SJSA1 (cell line): ENCODE measurements around the gene RABGAP1. TPM values are rescaled to one million over a fixed set of nuclear protein-coding genes. Genes with fewer than 3 reads are reported as not detected.

Source experiments
- DNase-seq, 2 experiments: peaks; one replicate each; pipeline ENCODE4 v3.0.0-alpha.2; 2015 to 2020; ENCODE audit warnings: low spot score in 2 of 2, low read depth in 1 of 2
- H3K27ac ChIP-seq: fragments of 250-450 bp; sonication (Bioruptor Pico); 2 replicates; pipeline ENCODE4 v1.5.1; 2020; ENCODE audit warnings: mild to moderate bottlenecking, moderate library complexity
- H3K27me3 ChIP-seq: fragments of 250-450 bp; sonication (Bioruptor Pico); replicated peaks from 2 replicates; pipeline ENCODE4 v1.5.1; 2020; ENCODE audit warnings: mild to moderate bottlenecking, moderate library complexity
- H3K36me3 ChIP-seq: fragments of 250-450 bp; sonication (Bioruptor Pico); 2 replicates; pipeline ENCODE4 v1.5.1; 2020; ENCODE audit warnings: mild to moderate bottlenecking
- H3K4me1 ChIP-seq: fragments of 250-450 bp; sonication (Bioruptor Pico); replicated peaks from 2 replicates; pipeline ENCODE4 v1.6.1; 2021; ENCODE audit warnings: mild to moderate bottlenecking
- H3K4me3 ChIP-seq: fragments of 250-450 bp; sonication (Bioruptor Pico); 2 replicates; pipeline ENCODE4 v1.5.1; 2020; ENCODE audit warnings: mild to moderate bottlenecking
- H3K9me3 ChIP-seq: fragments of 250-450 bp; sonication (Bioruptor Pico); replicated peaks from 2 replicates; pipeline ENCODE4 v1.5.1; 2020; ENCODE audit warnings: mild to moderate bottlenecking
- total RNA-seq: library from RNA; depleted of rRNA; stranded (reverse); fragments of >200 nt; shearing (Covaris generic); gene quantifications from 2 replicates; pipeline ENCODE4 v1.2.3, GENCODE V29; 2014

The RABGAP1 gene
- total RNA-seq, 1 experiment from 2014 or later = 27.8 TPM

DNA sequence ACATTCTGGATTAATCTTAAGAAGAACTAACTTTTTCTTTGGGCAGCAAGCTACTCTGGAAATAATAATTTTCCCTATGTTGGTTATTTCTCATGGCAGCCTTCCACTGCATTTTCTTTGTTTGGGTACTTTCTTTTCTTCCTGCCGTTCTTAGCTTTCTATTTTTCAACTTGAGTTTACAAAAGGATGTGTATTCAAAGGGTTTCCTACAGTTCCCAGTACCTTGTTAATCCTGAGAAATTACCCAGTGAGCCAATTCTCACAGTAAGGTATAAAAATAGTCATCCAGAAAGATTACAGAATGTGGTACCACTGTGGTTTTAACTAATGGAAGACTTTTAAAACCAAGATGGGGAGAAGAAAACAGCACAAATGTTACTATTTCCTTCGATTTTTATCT, 112.9 kb downstream of the RABGAP1 start:
- Histone ChIP-seq H3K4me1 (peaks cover 2% of the 10 kb centered on the region), H3K27me3 (no peaks in the 10 kb centered on the region), H3K9me3 (no peaks in the 10 kb centered on the region), H3K27ac (no peak overlapping the region), H3K4me3 (no peak overlapping the region), H3K36me3 (0 out of 2 replicates have a peak, but pooled peaks cover 2% of the 10 kb centered on the region)
- no peak for DNase-seq

DNA sequence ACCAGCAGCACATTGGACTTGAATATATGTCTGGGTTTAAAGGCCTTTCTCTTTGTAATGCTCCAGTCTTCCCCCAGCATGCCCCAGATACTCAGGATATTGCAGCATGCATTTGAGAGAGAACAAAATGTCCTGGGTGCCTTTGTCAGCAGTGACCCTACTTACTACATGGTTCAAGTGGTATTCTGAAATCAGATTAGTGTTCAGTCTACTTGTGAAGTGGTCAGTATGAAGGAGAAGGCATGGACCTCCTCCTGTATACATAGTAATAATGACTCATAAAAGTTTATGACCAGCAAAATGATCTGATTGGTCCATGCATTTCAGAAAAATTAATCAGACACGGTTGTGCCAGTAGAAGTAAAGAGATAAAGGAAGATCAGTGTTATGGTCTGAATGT, 118.0 kb downstream of the RABGAP1 start:
- H3K36me3 ChIP-seq = 0 out of 2 replicates have a peak, but pooled peaks cover 2% of the 10 kb centered on the region
- H3K4me1 ChIP-seq = peaks cover 52% of the 10 kb centered on the region
- peak in 1 of 2 experiments; percentile 25 for DNase-seq
- no peak overlapping the region for H3K27ac ChIP-seq
- no peaks in the 10 kb centered on the region for H3K27me3 ChIP-seq
- H3K9me3 ChIP-seq = no peaks in the 10 kb centered on the region
- no peak overlapping the region for H3K4me3 ChIP-seq

DNA sequence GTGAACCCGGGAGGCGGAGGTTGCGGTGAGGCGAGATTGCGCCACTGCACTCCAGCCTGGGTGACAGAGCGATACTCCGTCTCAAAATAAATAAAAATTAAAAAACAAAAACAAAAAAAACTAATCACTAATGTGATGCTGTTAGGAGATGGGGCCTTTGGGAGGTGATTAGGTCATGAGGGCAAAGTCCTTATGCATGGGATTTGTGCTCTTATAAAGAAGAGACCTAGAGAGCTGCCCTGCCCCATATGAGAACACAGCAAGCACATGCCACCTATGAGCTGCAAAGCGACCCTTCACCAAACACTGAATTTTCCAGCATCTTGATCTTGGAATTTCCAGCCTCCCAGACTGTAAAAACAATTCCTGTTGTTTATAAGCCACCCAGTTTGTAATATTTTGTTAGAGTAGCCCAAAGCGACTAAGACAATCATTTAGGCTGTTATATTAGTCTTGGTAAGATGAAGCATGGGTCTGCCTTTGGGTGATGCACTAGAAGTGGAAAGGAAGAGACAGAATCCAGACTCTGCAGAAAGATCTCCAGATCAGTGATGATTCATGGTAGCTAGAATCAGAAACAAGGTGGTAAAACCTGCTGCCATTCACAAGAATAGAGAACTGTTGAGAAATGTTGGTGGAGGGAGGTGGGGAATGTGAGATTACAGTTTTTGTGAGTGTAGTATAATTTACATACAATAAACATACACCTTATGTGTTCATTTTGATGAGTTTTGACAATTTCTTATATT, 118.8 kb downstream of the RABGAP1 start:
- Histone ChIP-seq H3K27me3 (no peaks in the 10 kb centered on the region), H3K9me3 (no peaks in the 10 kb centered on the region), H3K36me3 (0 out of 2 replicates have a peak, but pooled peaks cover 2% of the 10 kb centered on the region), H3K4me1 (peaks cover 60% of the 10 kb centered on the region), H3K4me3 (no peak overlapping the region), H3K27ac (no peak overlapping the region)
- peak in 1 of 2 experiments; percentile 40 for DNase-seq

DNA sequence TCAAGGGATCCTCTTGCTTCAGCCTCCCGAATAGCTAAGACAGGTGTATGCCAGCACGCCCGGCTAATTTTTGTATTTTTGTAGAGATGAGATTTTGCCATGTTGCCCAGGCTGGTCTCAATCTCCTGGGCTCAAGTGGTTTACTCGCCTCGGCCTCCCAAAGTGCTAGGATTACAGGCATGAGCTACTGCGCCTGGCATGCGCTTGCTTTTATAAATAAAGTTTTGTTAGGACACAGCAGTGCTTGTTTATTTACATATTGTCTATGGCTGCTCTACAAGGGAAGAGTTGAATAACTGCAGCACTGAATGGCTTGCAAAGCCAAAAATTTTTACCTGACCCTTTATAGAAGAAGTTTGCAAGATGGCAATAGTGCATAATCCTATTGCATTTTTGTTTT, 120.4 kb downstream of the RABGAP1 start:
- Histone ChIP-seq H3K9me3 (no peaks in the 10 kb centered on the region), H3K36me3 (peaks cover 7% of the 10 kb centered on the region), H3K27ac (no peak overlapping the region), H3K27me3 (no peaks in the 10 kb centered on the region), H3K4me1 (peaks cover 72% of the 10 kb centered on the region), H3K4me3 (no peak overlapping the region)
- DNase-seq = no peak

DNA sequence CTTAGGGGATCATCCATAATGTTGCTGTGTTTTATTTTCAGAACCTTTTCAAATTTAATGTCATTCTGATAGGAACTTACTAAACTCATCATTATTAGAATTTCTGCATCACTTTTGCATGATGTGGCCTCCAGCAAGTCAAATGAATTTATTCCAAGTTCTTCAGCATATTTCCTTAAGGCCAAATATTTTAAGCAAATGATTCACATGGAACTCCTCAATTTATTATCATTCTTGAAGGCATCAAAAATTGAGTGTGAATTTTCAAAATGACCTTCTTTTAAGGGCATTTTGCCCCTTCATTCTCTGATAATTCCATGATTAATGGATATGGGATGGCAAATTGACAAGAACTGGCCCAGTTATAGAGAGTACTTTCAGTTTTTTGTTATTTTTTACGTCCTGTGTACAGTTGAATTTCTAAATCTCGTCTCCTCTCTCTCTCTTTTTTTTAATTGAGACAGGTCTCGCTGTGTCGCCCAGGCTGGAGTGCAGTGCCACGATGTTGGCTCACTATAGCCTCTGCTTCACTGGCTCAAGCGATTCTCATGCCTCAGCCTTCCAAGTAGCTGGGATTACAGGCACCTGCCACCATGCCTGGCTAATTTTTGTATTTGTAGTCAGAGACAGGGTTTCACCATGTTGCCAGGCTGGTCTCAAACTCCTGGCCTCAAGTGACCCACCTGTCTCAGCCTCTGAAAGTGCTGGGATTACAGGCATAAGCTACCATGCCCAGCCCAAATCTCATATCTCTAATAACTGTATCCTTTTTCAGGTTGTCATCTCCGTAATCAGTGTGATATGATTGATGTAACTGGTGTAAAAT, 121.7 kb downstream of the RABGAP1 start:
- Histone ChIP-seq H3K4me3 (no peak overlapping the region), H3K27ac (peak overlapping the region; percentile 56), H3K27me3 (no peaks in the 10 kb centered on the region), H3K36me3 (peaks cover 11% of the 10 kb centered on the region), H3K9me3 (no peaks in the 10 kb centered on the region), H3K4me1 (peaks cover 72% of the 10 kb centered on the region)
- no peak for DNase-seq

DNA sequence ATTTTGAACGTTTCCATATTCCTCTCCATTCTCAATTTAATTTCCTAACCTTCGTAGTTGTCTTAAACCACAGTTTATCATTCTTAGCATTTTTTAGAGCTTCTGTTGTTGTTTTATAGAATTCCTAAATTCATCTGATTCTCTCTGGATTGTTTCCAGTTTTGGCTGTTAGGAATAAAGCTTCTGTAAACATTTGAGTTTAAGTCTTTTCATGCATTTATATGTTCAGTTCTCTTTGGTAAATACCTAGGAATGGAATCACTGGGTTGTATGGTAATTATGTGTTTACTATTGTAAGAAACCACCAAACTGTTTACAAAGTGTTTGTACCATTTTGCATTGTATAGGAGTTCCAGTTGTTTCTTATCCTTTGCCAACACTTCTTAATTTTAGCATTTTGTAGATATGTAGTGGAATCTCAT, 122.4 kb downstream of the RABGAP1 start:
- Histone ChIP-seq H3K27me3 (no peaks in the 10 kb centered on the region), H3K4me3 (no peak overlapping the region), H3K4me1 (peaks cover 77% of the 10 kb centered on the region), H3K27ac (peak overlapping the region; percentile 56; the same call in 1 of the 2 replicates), H3K36me3 (peaks cover 12% of the 10 kb centered on the region), H3K9me3 (no peaks in the 10 kb centered on the region)
- peak in 1 of 2 experiments; percentile 78 for DNase-seq

DNA sequence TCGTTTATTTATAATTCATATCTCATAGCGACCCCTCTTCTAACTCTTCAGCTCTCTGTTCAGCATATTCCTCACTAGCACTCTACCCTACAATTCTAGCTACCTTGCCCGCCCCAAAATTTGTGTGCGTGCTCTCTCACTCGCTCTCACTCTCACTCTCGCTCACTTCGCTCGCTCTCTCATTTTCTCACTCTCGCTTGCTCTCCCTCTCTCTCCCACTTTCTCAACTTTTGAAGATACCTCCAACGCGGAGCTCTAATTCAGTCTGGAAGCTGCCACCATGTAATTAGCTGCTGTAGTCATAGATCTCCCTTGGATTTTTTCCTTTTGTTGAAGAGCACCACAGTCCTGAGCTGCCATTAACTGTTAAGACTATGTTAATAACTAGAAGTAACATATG, 123.1 kb downstream of the RABGAP1 start:
- Histone ChIP-seq H3K4me3 (no peak overlapping the region), H3K27ac (no peak overlapping the region), H3K4me1 (peaks cover 79% of the 10 kb centered on the region)

DNA sequence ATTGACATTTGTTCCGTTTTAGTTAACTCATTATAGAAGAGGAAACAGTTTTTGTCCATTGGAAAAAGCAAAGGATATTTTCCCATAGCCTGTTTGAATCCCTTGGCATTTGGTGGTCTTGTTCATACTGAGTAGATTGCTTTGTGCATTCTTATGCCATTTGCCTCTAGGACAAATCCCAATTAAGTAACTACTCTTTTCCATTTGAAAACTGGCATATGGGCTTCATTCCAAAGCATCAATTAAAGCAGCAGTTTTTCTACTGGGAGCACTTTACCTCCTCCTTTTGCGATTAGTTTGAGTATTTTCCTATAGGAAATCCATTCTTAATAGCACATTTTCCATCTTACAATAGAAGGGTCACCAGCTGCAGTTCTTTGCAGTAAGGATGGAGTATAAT, 123.9 kb downstream of the RABGAP1 start:
- H3K36me3 ChIP-seq = peaks cover 12% of the 10 kb centered on the region
- H3K27ac ChIP-seq = no peak overlapping the region; the same call in 1 of the 2 replicates
- no peaks in the 10 kb centered on the region for H3K9me3 ChIP-seq
- H3K4me3 ChIP-seq = no peak overlapping the region
- DNase-seq = no peak
- no peaks in the 10 kb centered on the region for H3K27me3 ChIP-seq
- peaks cover 76% of the 10 kb centered on the region for H3K4me1 ChIP-seq

More for the DNA sequence above, 123.1 kb downstream of the RABGAP1 start:
- Histone ChIP-seq H3K36me3 (peaks cover 12% of the 10 kb centered on the region), H3K9me3 (no peaks in the 10 kb centered on the region), H3K27me3 (no peaks in the 10 kb centered on the region)
- no peak for DNase-seq

DNA sequence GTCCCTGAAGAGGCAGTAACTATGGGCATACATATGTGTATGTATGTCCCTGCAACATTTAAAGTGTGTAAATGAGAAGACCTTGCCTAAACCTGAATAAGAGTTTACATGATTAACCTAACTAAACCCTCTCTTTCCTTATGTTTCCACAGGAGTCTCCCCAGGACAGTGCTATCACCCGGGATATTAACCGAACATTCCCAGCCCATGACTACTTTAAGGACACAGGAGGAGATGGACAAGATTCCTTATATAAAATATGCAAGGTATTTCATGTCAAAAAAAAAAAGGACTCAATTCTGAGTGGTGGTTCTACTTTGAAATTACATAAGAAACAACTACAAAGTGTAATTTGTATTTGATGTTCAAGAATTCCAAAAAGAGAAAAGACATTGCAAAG, 124.4 kb downstream of the RABGAP1 start:
- Histone ChIP-seq H3K27ac (no peak overlapping the region), H3K4me3 (no peak overlapping the region), H3K36me3 (peaks cover 12% of the 10 kb centered on the region), H3K4me1 (peaks cover 73% of the 10 kb centered on the region), H3K27me3 (no peaks in the 10 kb centered on the region), H3K9me3 (no peaks in the 10 kb centered on the region)
- DNase-seq = peak in 1 of 2 experiments; percentile 20

DNA sequence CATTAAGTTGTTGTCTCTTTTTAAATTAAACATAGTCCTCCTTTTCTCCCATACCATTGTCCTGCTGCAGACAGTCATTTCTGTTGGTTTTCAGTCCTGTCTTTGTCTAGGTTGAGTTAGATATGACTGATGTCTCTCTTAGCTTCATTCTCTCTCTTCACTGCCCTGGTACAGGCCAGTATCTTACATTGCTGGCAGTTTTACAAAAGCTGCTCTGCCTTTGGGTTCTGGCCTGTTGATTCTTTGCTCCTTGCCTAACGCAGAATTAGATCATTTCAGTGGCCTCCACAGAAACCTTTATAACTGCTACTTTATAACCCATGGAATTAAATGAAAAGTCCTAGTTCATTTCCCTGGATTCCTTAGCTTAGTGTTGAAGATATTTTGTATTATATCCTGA, 126.3 kb downstream of the RABGAP1 start:
- Histone ChIP-seq H3K4me1 (peaks cover 54% of the 10 kb centered on the region), H3K36me3 (peaks cover 17% of the 10 kb centered on the region), H3K27me3 (no peaks in the 10 kb centered on the region), H3K27ac (no peak overlapping the region), H3K4me3 (no peak overlapping the region), H3K9me3 (no peaks in the 10 kb centered on the region)
- DNase-seq = no peak

DNA sequence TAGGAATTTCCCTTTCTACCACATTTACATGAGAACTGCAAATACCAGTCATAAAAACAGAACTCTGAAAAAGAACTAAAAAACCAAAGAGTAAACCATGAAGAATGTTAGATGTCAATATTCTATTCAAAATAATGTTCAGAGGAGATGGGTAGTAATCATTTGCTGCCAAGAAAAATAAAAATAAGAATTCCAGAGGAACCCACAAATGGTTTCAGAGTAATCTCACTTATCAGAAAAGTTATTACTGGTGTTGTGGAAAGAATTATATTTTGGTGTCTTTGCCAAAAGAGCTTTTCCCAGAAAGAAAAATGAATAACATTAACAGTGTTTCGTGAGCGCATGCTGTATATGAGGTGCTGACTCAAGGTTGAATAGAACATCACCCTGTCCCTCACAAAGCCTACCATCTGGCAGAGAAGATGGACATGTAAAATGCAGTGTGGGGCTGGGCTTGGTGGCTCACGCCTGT, 128.2 kb downstream of the RABGAP1 start:
- no peak overlapping the region for H3K4me3 ChIP-seq
- H3K4me1 ChIP-seq = peaks cover 42% of the 10 kb centered on the region
- no peaks in the 10 kb centered on the region for H3K27me3 ChIP-seq
- H3K9me3 ChIP-seq = no peaks in the 10 kb centered on the region
- peak overlapping the region; percentile 60 for H3K27ac ChIP-seq
- peak; percentile 52 to 82 for DNase-seq
- H3K36me3 ChIP-seq = peaks cover 19% of the 10 kb centered on the region

DNA sequence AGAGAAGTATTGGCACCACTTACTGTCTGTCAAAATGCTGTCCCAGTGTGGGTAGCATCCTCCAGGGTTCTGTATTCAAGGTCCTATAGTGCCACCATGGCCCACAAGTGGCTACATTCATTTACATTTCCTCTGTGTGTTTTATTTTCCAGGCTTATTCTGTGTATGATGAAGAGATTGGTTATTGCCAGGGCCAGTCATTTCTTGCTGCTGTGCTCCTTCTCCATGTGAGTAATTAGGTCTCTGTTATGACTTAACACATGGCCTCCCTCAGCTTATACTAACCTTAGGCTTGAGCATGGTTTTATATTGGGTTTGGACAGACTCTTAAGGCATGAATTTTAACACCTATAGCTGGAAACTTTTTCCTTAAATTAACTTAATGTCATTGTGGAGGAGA, 129.4 kb downstream of the RABGAP1 start:
- Histone ChIP-seq H3K27me3 (no peaks in the 10 kb centered on the region), H3K4me1 (peaks cover 33% of the 10 kb centered on the region), H3K4me3 (no peak overlapping the region), H3K9me3 (no peaks in the 10 kb centered on the region), H3K36me3 (peaks cover 25% of the 10 kb centered on the region), H3K27ac (no peak overlapping the region)
- no peak for DNase-seq

DNA sequence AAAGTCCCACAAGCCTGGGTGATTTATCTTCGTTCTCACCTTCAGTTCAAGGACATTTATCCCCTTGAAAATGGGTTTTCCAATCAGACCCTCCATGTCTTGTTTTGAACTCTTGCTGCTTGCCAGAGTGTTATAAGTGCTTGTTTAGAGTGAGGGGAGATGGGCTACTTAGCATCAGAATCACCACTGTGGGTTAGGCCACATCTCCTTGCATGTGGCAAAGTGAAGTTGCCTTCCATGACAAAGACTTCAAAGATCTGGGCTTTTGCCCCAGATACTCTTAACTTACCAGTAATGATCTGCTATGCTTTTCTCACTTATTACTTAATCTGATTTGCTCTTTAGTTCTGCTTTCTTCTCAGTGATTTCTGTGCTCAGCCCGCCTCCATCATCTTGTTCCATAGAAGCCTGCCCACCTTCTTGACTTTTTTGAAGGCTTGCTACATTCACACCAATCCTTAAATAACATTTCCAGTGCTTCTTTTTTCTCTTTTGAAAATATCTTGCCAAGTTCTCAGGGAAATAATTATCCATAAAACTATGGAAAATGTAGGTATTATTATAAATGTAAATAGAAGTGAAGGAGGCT, 131.7 kb downstream of the RABGAP1 start:
- H3K36me3 ChIP-seq = peaks cover 21% of the 10 kb centered on the region
- DNase-seq = no peak
- no peak overlapping the region for H3K4me3 ChIP-seq
- H3K27me3 ChIP-seq = no peaks in the 10 kb centered on the region
- no peaks in the 10 kb centered on the region for H3K9me3 ChIP-seq
- no peak overlapping the region for H3K27ac ChIP-seq
- H3K4me1 ChIP-seq = peaks cover 26% of the 10 kb centered on the region
